GM12864 (cell line): ENCODE measurements around the gene PGGHG.

Source experiments
- DNase-seq: peaks from one replicate; pipeline ENCODE4 v3.0.0-alpha.2; 2011; ENCODE audit warnings: low read depth
- H3K4me3 ChIP-seq: 2 replicates; pipeline ENCODE4 v1.5.1; 2011; ENCODE audit warnings: mild to moderate bottlenecking, low read depth, low read length, control low read depth
- CTCF ChIP-seq: IDR thresholded peaks from 2 replicates; pipeline ENCODE4 v1.5.1; 2011; ENCODE audit warnings: low read depth, mild to moderate bottlenecking, moderate library complexity, low read length, control low read depth, inconsistent platforms; ENCODE audit errors: missing control alignments

The PGGHG gene

GRCh38 chr11:335779-336658, 47.1 kb downstream of the PGGHG start:
- TF ChIP-seq CTCF, result no peak
- H3K4me3 ChIP-seq, result no peak overlapping the region
- no peak for DNase-seq

GRCh38 chr11:336659-337198, 47.8 kb downstream of the PGGHG start:
- TF ChIP-seq CTCF, result no peak
- DNase-seq, result no peak
- H3K4me3 ChIP-seq, result no peak overlapping the region

- no peak overlapping the region for H3K4me3 ChIP-seq
- no peak for DNase-seq
- TF ChIP-seq CTCF, result no peak
Observed at GRCh38 chr11:337711-338110, 48.8 kb downstream of the PGGHG start.

- TF ChIP-seq CTCF, result no peak
- H3K4me3 ChIP-seq, result no peak overlapping the region
- DNase-seq, result no peak
Observed at GRCh38 chr11:339963-340362, 51.0 kb downstream of the PGGHG start.

GRCh38 chr11:340539-341512, 51.9 kb downstream of the PGGHG start:
- no peak for DNase-seq
- no peak for TF ChIP-seq CTCF
- H3K4me3 ChIP-seq, result no peak overlapping the region

GRCh38 chr11:342328-342727, 53.4 kb downstream of the PGGHG start:
- no peak overlapping the region for H3K4me3 ChIP-seq
- no peak for TF ChIP-seq CTCF
- DNase-seq, result no peak
